ENCODE data around the gene FOXO3.
A peak's percentile ranks its signal among the peaks of the same experiment; 100 is the strongest.

Gene FOXO3

DNA sequence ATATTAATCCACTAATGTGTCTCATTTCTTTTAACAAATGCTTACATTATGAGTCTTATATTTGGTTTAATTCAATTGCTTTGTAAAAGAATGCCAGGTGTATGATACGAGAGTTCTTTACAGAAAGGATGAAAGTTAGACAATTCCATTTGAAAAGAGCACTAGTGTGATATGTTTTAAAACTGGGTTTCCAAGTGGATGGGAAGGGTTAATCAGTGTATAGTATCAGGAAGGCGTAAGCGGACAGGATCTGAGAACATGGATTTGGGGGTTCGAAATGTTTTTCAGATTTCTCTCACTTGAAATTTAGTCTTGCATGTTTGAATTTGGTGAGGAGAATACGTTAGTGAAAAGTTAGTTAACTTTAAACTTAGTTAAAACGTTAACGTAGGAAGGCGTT is 2.6 kb downstream of the FOXO3 start:
- no peak for DNase-seq (ENCODE audit: low spot score)
- TF ChIP-seq, protein P1, sequence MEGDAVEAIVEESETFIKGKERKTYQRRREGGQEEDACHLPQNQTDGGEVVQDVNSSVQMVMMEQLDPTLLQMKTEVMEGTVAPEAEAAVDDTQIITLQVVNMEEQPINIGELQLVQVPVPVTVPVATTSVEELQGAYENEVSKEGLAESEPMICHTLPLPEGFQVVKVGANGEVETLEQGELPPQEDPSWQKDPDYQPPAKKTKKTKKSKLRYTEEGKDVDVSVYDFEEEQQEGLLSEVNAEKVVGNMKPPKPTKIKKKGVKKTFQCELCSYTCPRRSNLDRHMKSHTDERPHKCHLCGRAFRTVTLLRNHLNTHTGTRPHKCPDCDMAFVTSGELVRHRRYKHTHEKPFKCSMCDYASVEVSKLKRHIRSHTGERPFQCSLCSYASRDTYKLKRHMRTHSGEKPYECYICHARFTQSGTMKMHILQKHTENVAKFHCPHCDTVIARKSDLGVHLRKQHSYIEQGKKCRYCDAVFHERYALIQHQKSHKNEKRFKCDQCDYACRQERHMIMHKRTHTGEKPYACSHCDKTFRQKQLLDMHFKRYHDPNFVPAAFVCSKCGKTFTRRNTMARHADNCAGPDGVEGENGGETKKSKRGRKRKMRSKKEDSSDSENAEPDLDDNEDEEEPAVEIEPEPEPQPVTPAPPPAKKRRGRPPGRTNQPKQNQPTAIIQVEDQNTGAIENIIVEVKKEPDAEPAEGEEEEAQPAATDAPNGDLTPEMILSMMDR (IDR thresholded peaks at IDR 0.05; ENCODE audit: extremely low read depth, missing control alignments), result no peak

DNA sequence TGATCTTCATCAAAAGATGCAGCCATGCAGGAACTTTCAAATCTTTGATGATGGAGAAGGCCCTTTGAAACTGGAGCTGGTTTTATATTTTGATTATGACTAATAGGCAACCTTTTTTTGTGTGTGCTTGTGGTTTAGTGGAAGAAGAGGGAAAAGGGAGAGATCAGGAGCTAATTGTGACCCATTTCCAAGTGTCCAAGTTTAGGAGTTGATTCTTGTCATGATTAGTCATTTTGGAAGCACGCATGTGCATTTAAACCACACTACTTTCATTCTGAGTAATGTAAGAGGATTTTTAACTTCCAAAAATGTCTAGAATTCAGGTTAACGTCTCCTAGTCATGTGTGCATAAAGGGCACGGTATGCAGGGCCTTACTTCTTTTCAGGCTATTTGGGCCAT is 3.5 kb downstream of the FOXO3 start:
- TF ChIP-seq, protein P1 (IDR thresholded peaks at IDR 0.05; ENCODE audit: extremely low read depth, missing control alignments), result no peak
- no peak for DNase-seq (ENCODE audit: low spot score)

DNA sequence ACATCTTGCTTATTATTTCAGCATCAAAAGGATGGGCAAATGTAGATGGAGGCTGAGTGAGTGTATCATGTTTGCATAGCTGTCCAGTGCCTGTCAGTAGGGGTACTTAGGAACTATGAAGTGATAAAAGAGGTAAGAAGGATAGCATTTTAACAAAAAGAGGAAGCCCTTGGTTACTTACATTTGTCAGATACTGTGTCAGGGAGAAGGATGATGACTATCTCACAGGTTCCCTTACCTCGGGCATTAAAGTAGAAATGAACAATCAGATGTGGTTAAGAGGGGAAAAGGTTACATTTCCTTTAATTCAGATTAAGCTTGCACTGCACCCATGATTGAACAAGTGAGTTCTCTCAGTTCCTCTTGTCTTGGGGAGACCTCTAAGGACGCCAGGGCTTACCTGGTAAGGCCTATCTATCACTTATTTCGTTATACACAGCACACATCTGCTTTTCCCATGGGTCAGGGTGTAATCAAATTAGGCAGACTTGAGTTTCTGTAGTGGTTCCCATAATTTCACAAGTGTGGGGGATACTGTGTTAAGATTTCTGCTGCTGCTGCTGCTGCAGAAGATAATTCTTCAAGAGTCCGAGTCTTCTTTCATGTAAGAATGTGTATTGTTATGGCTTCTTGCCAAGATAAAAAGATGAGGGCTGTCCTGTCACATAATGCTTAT is 4.5 kb downstream of the FOXO3 start:
- peak; percentile 63 for DNase-seq (ENCODE audit: low spot score)
- TF ChIP-seq, protein P1 (IDR thresholded peaks at IDR 0.05; ENCODE audit: extremely low read depth, missing control alignments), result no peak

DNA sequence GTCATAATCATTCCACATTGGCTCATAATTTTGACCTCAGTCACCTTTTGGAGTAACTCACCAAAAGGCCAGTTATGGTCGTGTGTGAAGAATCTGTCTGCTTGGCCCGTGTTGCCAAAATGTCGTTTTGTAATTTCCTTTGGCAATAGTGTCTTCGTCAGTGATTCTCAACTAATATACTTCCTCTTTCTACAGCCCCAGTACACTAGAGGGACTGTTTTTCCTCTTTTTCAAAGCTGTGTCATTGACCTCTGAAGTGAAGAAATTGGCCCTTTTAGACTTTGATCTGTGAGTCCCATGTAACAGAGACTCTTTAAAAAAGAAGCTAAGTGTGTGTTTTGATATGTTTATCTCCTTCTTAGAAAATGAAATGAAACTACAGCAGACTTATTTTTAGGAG is 5.2 kb downstream of the FOXO3 start:
- TF ChIP-seq, protein P1 (IDR thresholded peaks at IDR 0.05; ENCODE audit: extremely low read depth, missing control alignments), result no peak
- peak; percentile 44 for DNase-seq (ENCODE audit: low spot score)

DNA sequence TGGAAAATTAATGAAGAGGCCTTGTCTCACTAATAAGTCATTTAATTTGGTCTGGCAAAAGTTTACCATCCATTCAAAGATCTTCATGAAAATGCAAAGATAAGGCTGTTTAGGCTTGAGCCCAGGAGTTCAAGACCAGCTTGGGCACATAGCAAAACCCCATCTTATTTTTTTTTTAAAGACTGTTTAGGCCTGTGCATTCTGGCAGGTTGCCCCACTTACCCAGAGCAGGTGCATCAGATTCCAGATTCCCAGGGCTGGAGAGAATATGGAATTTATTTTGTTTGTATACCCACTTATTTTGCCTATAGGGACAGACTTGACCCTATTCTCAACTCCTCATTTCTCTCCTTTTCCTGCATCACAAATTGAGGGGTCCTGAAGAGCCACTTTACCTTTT is 5.7 kb downstream of the FOXO3 start:
- TF ChIP-seq, protein P1 (IDR thresholded peaks at IDR 0.05; ENCODE audit: extremely low read depth, missing control alignments), result no peak
- DNase-seq (ENCODE audit: low spot score), result no peak

DNA sequence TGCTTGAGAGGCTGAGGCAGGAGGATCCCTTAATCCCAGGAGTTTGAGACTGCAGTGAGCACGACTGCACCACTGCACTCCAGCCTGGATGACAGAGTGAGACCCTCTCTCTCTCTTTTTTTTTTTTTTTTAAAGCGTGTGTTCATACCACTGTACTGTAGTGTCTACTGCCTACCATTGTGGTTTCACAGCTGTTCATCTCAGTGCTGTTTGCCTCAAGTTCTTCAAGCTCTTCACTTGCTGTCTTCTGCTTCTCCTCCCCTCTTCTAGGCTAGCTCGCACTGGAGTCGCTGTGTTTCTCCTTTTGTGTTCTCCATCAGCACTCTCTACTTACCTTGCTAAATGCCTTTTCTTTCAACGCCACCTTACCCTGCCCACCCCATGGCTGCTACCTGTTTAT is 7.4 kb downstream of the FOXO3 start:
- TF ChIP-seq, protein P1 (IDR thresholded peaks at IDR 0.05; ENCODE audit: extremely low read depth, missing control alignments), result no peak

DNA sequence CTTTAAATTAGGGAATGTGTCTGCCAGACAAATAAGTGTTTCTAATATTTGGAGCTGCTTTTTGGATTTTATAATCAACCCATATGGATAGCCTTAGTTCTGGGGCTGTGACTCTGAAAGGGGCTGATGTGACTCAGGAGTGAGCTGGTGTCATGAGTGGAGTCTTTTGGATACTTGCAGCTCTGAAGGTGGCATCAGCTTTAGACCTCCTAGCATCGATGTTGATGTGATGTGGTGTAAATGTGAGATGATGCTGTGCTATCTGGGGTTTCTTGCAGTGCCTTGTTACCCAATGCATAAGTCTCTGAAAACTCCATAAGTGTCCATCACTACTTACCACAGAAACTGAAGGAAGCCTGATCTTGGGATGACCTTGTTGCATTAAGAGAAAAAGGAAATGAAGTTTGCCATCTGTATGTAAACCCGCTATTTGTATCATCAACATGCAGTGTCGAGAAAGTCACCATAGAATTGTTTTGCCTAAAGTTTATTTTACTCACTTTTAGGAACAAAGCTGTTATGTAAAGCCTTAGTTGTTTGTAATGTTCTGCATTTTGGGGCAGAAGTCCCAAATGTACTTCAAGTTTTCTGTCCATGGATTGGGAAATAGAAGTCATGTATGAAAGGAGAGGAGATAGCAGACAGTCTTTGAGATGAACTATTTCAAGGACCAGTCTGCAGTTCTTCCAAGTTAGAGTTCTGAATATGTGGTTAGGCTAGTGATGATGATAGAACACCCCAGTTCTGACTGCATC is 8.0 kb downstream of the FOXO3 start:
- DNase-seq (ENCODE audit: low spot score), result no peak
- TF ChIP-seq, protein P1 (IDR thresholded peaks at IDR 0.05; ENCODE audit: extremely low read depth, missing control alignments), result no peak

More for the DNA sequence above, 7.4 kb downstream of the FOXO3 start:
- DNase-seq (ENCODE audit: low spot score), result no peak

All from GM20000 (cell line).